ENCODE results near the gene TMTC4. TPM values are rescaled to one million over a fixed set of nuclear protein-coding genes. Genes with fewer than 3 reads are reported as not detected.
A peak's percentile ranks its signal among the peaks of the same experiment; 100 is the strongest.

TMTC4 gene
- total RNA-seq, 4 donors from 2014 or later = 7.5 to 14.1 (median 8.4) TPM

GRCh38 chr13:100674872-100675660 is 471 bp upstream of the TMTC4 start:
- peak in 3 of 4 donors; percentile 38 to 65 (median 45) for TF ChIP-seq POLR2A (IDR thresholded peaks at IDR 0.05)
- peak; percentile 4 to 34 (median 27) for TF ChIP-seq CTCF (IDR thresholded peaks at IDR 0.05)
- WGBS, 2 donors = 0 to 1% methylated on average over 6 to 19 of the region's 67 CpGs
- DNase-seq = peak; percentile 89
- Histone ChIP-seq H3K36me3 (peaks cover 0 to 3% (median 3%) of the 10 kb centered on the region in 3 donors), H3K4me3 (peak overlapping the region; percentile 80 to 100 (median 88)), H3K27ac (peak overlapping the region; percentile 89 to 97 (median 94)), H3K4me1 (peaks cover 4 to 32% (median 11%) of the 10 kb centered on the region in 3 donors), H3K27me3 (no peaks in the 10 kb centered on the region), H3K9me3 (no peaks in the 10 kb centered on the region)
- intact Hi-C loops (cut with DNase I) = no loop called here

DNA sequence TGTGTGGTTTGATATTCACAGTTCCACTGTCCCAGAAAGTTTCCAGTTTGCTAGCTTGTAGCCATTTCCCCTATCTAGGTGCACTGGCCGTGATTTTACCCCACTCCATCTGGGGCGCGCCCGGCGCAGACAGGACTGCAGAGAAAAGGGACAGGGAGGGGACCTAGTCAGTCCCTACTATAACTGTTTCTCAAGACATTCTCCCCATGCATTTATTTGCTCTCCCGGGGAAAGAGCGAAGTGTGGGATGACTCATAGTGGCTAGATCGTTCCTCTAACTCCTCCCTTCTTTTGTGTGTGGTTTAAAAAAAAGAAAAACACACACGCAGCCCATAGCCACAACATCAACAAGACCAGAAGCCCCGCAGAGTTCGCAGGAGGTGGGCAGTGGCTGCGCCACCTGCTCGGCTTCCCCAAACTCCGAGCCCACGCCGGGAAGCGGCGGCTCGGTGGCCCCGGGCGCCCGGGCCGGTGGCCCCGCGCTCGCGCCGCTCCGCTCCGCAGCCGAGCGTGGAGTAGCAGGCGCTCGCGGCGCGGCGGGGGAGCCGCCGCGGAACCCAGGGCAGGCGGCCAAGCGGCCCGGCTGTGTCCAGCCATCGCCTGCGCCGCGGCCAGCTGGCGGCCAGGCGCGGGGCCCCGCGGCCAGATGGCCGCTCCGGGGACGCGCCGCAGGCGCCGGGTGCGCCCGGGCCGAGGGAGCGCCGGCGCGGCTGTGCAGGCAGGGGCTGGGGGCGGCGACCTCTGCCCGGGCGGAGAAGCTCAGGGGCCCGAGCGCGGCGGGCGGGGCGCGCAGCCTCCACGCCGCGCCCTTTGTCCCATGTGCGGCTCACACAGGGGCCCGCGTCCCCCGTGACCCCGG is 653 bp downstream of the TMTC4 start:
- no peaks in the 10 kb centered on the region for H3K27me3 ChIP-seq
- DNase-seq = no peak
- TF ChIP-seq CTCF (IDR thresholded peaks at IDR 0.05) (no peak), POLR2A (IDR thresholded peaks at IDR 0.05) (no peak)
- H3K4me3 ChIP-seq = peak overlapping the region; percentile 80 to 100 (median 88)
- peaks cover 0 to 14% (median 9%) of the 10 kb centered on the region in 3 donors for H3K36me3 ChIP-seq
- H3K27ac ChIP-seq = peak overlapping the region; percentile 89 to 97 (median 94)
- peaks cover 4 to 32% (median 11%) of the 10 kb centered on the region in 3 donors for H3K4me1 ChIP-seq
- 0 to 9% methylated on average over 7 of the region's 86 CpGs for WGBS, 2 donors
- intact Hi-C loops (cut with DNase I) = no loop called here
- H3K9me3 ChIP-seq = no peaks in the 10 kb centered on the region

DNA sequence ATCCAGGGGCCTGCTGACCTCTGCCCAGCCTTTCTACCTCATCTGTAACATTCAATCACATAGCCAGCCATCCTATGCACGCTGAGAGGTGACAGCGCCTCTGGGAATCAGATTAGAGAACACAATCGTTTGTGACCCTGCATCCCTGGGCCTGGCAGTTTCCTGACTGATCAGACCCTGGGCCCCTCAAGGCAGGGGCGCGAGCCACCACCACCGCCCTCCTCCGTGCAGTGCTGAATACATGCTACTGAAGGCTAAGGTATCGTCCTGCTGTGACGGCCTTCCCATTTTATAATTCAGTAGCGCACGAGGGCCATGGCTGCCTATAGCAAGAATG is 1.3 kb downstream of the TMTC4 start:
- 37 to 44% methylated on average over 11 of the region's 11 CpGs for WGBS, 2 donors
- intact Hi-C loops (cut with DNase I) = no loop called here
- Histone ChIP-seq H3K27me3 (no peaks in the 10 kb centered on the region), H3K36me3 (peaks cover 0 to 19% (median 9%) of the 10 kb centered on the region in 3 donors), H3K9me3 (no peaks in the 10 kb centered on the region), H3K4me3 (peak overlapping the region; percentile 80 to 100 (median 88)), H3K27ac (peak overlapping the region in 3 of 4 donors; percentile 79 to 97 (median 97)), H3K4me1 (peaks cover 4 to 32% (median 11%) of the 10 kb centered on the region in 3 donors)
- TF ChIP-seq POLR2A (IDR thresholded peaks at IDR 0.05) (no peak), CTCF (IDR thresholded peaks at IDR 0.05) (no peak)
- no peak for DNase-seq

DNA sequence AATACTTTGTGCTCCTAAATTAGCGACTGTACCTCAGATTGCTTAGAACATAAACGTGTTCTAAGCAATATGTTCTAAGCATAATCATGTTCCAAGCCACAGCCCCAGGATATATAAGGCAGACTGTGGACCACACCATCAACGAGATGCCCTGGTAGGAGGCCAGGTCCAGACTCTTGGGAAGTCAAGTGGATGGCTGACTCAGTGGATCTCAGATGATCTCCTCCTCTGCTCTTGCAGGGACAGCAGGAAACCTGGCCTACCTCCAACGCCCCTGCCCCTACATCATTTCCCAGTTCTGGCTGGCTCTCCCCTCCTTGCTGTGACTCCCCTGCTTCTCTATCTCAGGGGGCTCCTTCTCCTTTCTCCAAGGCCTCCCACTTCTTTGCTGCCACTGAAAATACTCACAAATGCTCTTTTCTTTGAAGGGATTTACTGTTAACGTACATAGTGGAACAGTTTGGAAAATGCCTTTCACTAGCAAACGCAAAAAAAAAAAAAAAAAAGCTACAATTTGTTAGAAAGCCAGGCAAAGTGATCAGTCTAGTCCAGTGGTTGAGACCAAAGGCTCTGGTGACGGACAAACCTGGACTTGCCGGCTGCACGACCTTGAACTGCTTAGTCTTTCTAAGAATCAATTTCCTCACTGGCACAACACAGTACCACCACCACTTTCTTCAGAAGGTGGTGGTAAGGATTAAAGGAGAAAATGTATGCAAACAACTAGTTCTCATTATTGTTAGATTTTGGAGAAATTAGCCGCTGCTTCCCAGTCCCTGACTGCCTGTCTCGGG is 3.0 kb downstream of the TMTC4 start:
- intact Hi-C loops (cut with DNase I) = no loop called here
- DNase-seq = no peak
- WGBS, 2 donors = 79 to 88% methylated on average over 11 of the region's 11 CpGs
- peaks cover 4 to 32% (median 11%) of the 10 kb centered on the region in 3 donors for H3K4me1 ChIP-seq
- H3K36me3 ChIP-seq = peaks cover 0 to 37% (median 9%) of the 10 kb centered on the region in 3 donors
- TF ChIP-seq CTCF (IDR thresholded peaks at IDR 0.05) = no peak
- no peak for TF ChIP-seq POLR2A (IDR thresholded peaks at IDR 0.05)
- no peaks in the 10 kb centered on the region for H3K27me3 ChIP-seq
- no peak overlapping the region for H3K27ac ChIP-seq
- no peak overlapping the region for H3K4me3 ChIP-seq
- H3K9me3 ChIP-seq = no peaks in the 10 kb centered on the region
